ENCODE data around the gene UBB. TPM values are rescaled to one million over a fixed set of nuclear protein-coding genes. Genes with fewer than 3 reads are reported as not detected.

The UBB gene
- total RNA-seq, 1 experiment from 2014 or later: 1,609 TPM

DNA sequence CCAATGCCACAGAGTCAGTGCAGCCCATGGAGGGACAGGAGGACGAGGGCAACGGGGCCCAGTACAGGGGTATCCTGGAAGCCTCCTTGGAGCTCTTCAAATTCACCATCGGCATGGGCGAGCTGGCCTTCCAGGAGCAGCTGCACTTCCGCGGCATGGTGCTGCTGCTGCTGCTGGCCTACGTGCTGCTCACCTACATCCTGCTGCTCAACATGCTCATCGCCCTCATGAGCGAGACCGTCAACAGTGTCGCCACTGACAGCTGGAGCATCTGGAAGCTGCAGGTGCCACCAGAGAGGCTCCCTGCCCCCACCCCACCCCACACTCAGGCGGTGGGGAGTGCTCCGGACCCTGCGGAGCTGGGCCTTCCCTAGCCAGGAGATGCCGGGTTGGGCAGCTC lies 51.1 kb downstream of the UBB start:
- Mint-ChIP-seq H3K27me3 (ENCODE audit: low read depth) (no peaks in the 10 kb centered on the region; the same call in none of the 2 replicates), H3K4me3 (no peak overlapping the region), H3K4me1 (peaks cover 13 to 21% of the 10 kb centered on the region in 2 experiments), H3K27ac (peak overlapping the region in 1 of 3 experiments; percentile 35; a peak in 2 of 7 replicates), H3K9me3 (no peaks in the 10 kb centered on the region), H3K36me3 (ENCODE audit: insufficient read depth in 1 of 3, low read depth in 3 of 3) (no peaks in the 10 kb centered on the region; a peak in 1 of 7 replicates)
- Histone ChIP-seq H3K79me1 (ENCODE audit: insufficient read depth, low read depth, low read length, poor library complexity, severe bottlenecking) (no peaks in the 10 kb centered on the region), H3K79me2 (ENCODE audit: insufficient read depth, low read length) (no peaks in the 10 kb centered on the region), H3K23ac (ENCODE audit: insufficient read length, low read depth, low read length) (no peak overlapping the region), H4K91ac (ENCODE audit: insufficient read length, low read depth, low read length) (no peak overlapping the region), H2BK5ac (ENCODE audit: insufficient read length, low read length) (no peak overlapping the region), H3K18ac (ENCODE audit: insufficient read length, low read depth, low read length) (no peak overlapping the region), H3K14ac (ENCODE audit: insufficient read depth, low read length) (no peak overlapping the region; the same call in 1 of the 2 replicates), H3T11ph (ENCODE audit: low read length) (no peak overlapping the region), H3K4me2 (ENCODE audit: insufficient read depth, insufficient read length, low read length) (no peak overlapping the region), H3K56ac (ENCODE audit: insufficient read length, low read depth, low read length) (no peak overlapping the region), H3K4ac (ENCODE audit: low read depth, low read length) (no peak overlapping the region), H2AK5ac (ENCODE audit: insufficient read length, low read length) (no peak overlapping the region), H3K4me1 (ENCODE audit: insufficient read depth, low read length) (no peaks in the 10 kb centered on the region), H4K5ac (ENCODE audit: insufficient read length, low read depth, low read length) (no peak overlapping the region), H2BK120ac (ENCODE audit: low read depth, low read length, poor library complexity, severe bottlenecking) (no peak overlapping the region), H2AFZ (ENCODE audit: low read length) (no peak overlapping the region), H2BK12ac (ENCODE audit: insufficient read length, low read depth, low read length) (no peak overlapping the region), H3K27me3 (ENCODE audit: insufficient read depth, low read length) (no peaks in the 10 kb centered on the region), H4K8ac (replicated peaks; ENCODE audit: insufficient read length, low read depth, low read length) (no peak overlapping the region), H2BK15ac (ENCODE audit: low read depth, low read length) (no peak overlapping the region), H3K9me3 (ENCODE audit: control insufficient read depth, low read depth, low read length) (no peaks in the 10 kb centered on the region), H3K23me2 (ENCODE audit: insufficient read length, low read depth, low read length, poor library complexity, severe bottlenecking) (no peaks in the 10 kb centered on the region), H3K27ac (ENCODE audit: insufficient read length, low read depth, low read length) (no peak overlapping the region), H4K20me1 (ENCODE audit: control insufficient read depth, insufficient read depth, insufficient read length) (no peaks in the 10 kb centered on the region), H3K9ac (ENCODE audit: extremely low read depth, insufficient read length, low read length) (no peak overlapping the region), H2BK20ac (ENCODE audit: low read depth, low read length, poor library complexity, severe bottlenecking) (no peak overlapping the region)
- TF ChIP-seq, protein P1, sequence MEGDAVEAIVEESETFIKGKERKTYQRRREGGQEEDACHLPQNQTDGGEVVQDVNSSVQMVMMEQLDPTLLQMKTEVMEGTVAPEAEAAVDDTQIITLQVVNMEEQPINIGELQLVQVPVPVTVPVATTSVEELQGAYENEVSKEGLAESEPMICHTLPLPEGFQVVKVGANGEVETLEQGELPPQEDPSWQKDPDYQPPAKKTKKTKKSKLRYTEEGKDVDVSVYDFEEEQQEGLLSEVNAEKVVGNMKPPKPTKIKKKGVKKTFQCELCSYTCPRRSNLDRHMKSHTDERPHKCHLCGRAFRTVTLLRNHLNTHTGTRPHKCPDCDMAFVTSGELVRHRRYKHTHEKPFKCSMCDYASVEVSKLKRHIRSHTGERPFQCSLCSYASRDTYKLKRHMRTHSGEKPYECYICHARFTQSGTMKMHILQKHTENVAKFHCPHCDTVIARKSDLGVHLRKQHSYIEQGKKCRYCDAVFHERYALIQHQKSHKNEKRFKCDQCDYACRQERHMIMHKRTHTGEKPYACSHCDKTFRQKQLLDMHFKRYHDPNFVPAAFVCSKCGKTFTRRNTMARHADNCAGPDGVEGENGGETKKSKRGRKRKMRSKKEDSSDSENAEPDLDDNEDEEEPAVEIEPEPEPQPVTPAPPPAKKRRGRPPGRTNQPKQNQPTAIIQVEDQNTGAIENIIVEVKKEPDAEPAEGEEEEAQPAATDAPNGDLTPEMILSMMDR (conservative IDR thresholded peaks at IDR 0.05): no peak
- no CpG with 5 or more reads among the region's 15 CpGs for WGBS (ENCODE audit: extremely low coverage, insufficient read length, low lambda C conversion rate)
- peak; percentile 36 for DNase-seq

Other genes with a start within 250 kb of the UBB start
- gene NCOR1, start 165.6 kb upstream of the UBB start, total RNA-seq (2021): 112 and 119 TPM in 2 replicates
- gene PIGL, start 163.9 kb upstream of the UBB start, total RNA-seq (2021): 21.6 and 24.3 TPM in 2 replicates
- gene CENPV, start 27.6 kb upstream of the UBB start, total RNA-seq (2021): 196 and 200 TPM in 2 replicates
- 1.0 and 1.1 TPM in 2 replicates for gene TRPV2, start 34.5 kb downstream of the UBB start, total RNA-seq (2021)
- 9.4 and 10.1 TPM in 2 replicates for gene LRRC75A, start 111.1 kb downstream of the UBB start, total RNA-seq (2021)
- gene ZNF287, start 188.1 kb downstream of the UBB start, total RNA-seq (2021): 4.8 and 7.1 TPM in 2 replicates